ENCODE results near the gene DYNLT2B.
"Not testable (repeated sequence)": the region's sequence is repeated elsewhere in the genome, so short reads cannot be mapped to it uniquely, and the experiment has no call there.

Gene DYNLT2B

GRCh38 chr3:196272826-196273225 lies 45.2 kb downstream of the DYNLT2B start:
- no peak for DNase-seq (ENCODE audit: low read depth in 2 of 2)

GRCh38 chr3:196270499-196270898 lies 47.5 kb downstream of the DYNLT2B start:
- DNase-seq (ENCODE audit: low read depth in 2 of 2), result no peak

- no peak for DNase-seq (ENCODE audit: low read depth in 2 of 2)
Observed at GRCh38 chr3:196268284-196269163, 49.5 kb downstream of the DYNLT2B start.

GRCh38 chr3:196263819-196264218 lies 54.2 kb downstream of the DYNLT2B start:
- no peak for DNase-seq (ENCODE audit: low read depth in 2 of 2)

GRCh38 chr3:196260784-196261183 lies 57.3 kb downstream of the DYNLT2B start:
- DNase-seq (ENCODE audit: low read depth in 2 of 2), result no peak

- DNase-seq (ENCODE audit: low read depth in 2 of 2), result no peak
Observed at GRCh38 chr3:196255776-196256175, 62.3 kb downstream of the DYNLT2B start.

GRCh38 chr3:196254376-196255283 lies 63.4 kb downstream of the DYNLT2B start:
- DNase-seq (ENCODE audit: low read depth in 2 of 2), result no peak

GRCh38 chr3:196251918-196252317 lies 66.1 kb downstream of the DYNLT2B start:
- DNase-seq (ENCODE audit: low read depth in 2 of 2), result no peak

- DNase-seq (ENCODE audit: low read depth in 2 of 2), result no peak
Observed at GRCh38 chr3:196246612-196247308, 71.3 kb downstream of the DYNLT2B start.

GRCh38 chr3:196244166-196244565 lies 73.9 kb downstream of the DYNLT2B start:
- not testable (repeated sequence) for DNase-seq (ENCODE audit: low read depth in 2 of 2)

- DNase-seq (ENCODE audit: low read depth in 2 of 2), result no peak
Observed at GRCh38 chr3:196241704-196242103, 76.3 kb downstream of the DYNLT2B start.
